WERI-Rb-1 (cell line): ENCODE measurements around the gene TTLL5.

Experiments used
- DNase-seq: peaks from one replicate; pipeline ENCODE4 v3.0.0-alpha.2; 2020
- H3K27ac ChIP-seq: fragments of 250-450 bp; sonication (Bioruptor Pico); 2 replicates; pipeline ENCODE4 v1.5.1; 2020; ENCODE audit warnings: mild to moderate bottlenecking, moderate library complexity
- H3K27me3 ChIP-seq: fragments of 250-450 bp; sonication (Bioruptor Pico); 2 replicates; pipeline ENCODE4 v1.5.1; 2021; ENCODE audit warnings: mild to moderate bottlenecking, low read depth, moderate library complexity; ENCODE audit not compliant: insufficient read depth, severe bottlenecking
- H3K36me3 ChIP-seq: fragments of 250-450 bp; sonication (Bioruptor Pico); 2 replicates; pipeline ENCODE4 v1.5.1; 2020; ENCODE audit warnings: mild to moderate bottlenecking, moderate library complexity
- H3K4me3 ChIP-seq: 2 replicates; pipeline ENCODE4 v1.5.1; 2011; ENCODE audit warnings: low read depth, mild to moderate bottlenecking, control low read depth, low read length
- H3K9me3 ChIP-seq: fragments of 250-450 bp; sonication (Bioruptor Pico); 2 replicates; pipeline ENCODE4 v1.5.1; 2021; ENCODE audit warnings: mild to moderate bottlenecking, moderate library complexity; ENCODE audit not compliant: severe bottlenecking
- TF ChIP-seq, protein P1 (sequence below): IDR thresholded peaks from 2 replicates; pipeline ENCODE4 v1.5.1; 2011; ENCODE audit warnings: low read depth, mild to moderate bottlenecking, control low read depth, inconsistent platforms, low read length

The TTLL5 gene

DNA sequence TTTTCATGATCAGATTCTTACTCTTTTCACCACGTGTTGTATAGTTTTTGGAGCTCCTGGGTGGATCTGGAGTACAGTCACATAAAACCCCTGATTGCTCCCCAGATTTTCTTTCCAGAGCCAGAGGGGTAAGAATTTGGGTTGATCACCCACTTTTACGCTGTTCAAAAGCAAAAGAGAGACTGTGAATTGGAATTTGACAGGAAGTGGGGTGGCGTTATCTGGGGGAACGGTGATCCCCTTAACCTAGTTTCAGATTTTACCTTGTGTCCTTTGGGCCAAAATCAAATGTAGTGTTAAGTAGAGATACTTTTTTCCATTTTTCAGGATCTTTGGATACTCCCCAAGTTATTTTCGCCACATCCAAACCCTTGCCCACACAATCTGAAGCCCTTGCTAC lies 245.2 kb downstream of the TTLL5 start:
- Histone ChIP-seq H3K4me3 (no peak overlapping the region), H3K36me3 (peaks cover 9% of the 10 kb centered on the region), H3K9me3 (no peaks in the 10 kb centered on the region), H3K27me3 (no peaks in the 10 kb centered on the region), H3K27ac (no peak overlapping the region)
- no peak for DNase-seq
- TF ChIP-seq, protein P1, sequence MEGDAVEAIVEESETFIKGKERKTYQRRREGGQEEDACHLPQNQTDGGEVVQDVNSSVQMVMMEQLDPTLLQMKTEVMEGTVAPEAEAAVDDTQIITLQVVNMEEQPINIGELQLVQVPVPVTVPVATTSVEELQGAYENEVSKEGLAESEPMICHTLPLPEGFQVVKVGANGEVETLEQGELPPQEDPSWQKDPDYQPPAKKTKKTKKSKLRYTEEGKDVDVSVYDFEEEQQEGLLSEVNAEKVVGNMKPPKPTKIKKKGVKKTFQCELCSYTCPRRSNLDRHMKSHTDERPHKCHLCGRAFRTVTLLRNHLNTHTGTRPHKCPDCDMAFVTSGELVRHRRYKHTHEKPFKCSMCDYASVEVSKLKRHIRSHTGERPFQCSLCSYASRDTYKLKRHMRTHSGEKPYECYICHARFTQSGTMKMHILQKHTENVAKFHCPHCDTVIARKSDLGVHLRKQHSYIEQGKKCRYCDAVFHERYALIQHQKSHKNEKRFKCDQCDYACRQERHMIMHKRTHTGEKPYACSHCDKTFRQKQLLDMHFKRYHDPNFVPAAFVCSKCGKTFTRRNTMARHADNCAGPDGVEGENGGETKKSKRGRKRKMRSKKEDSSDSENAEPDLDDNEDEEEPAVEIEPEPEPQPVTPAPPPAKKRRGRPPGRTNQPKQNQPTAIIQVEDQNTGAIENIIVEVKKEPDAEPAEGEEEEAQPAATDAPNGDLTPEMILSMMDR, result no peak

DNA sequence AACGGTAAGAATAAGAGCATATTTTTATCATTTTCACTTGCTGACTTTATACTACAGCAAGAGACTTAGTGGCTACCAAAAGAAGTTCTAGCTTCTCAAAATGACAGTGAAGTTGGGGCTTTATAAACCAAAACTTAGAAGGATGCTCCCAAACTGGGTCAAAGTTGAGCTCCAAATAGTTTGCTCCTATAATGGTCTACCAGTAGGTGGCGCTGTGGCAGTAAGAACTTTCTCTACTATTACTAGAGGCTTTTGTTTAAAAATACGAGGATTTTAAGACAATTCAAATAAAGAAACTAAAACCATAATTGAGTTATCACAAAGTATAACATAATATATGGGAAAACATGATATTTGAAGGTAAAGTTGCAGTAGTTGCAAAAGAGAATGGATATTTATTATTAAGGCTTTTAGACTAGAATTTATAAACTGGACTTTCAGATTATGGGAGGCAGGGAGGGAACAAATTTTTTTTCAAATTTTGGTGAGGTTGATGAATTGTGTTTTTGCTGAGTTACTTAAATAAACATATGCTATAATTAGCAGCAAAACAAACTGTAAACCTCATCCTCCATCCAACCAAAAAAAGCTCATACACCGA lies 245.7 kb downstream of the TTLL5 start:
- DNase-seq, result peak; percentile 52
- Histone ChIP-seq H3K36me3 (peaks cover 9% of the 10 kb centered on the region), H3K4me3 (no peak overlapping the region), H3K27ac (no peak overlapping the region), H3K27me3 (no peaks in the 10 kb centered on the region), H3K9me3 (no peaks in the 10 kb centered on the region)
- TF ChIP-seq, protein P1, result peak; percentile 53

DNA sequence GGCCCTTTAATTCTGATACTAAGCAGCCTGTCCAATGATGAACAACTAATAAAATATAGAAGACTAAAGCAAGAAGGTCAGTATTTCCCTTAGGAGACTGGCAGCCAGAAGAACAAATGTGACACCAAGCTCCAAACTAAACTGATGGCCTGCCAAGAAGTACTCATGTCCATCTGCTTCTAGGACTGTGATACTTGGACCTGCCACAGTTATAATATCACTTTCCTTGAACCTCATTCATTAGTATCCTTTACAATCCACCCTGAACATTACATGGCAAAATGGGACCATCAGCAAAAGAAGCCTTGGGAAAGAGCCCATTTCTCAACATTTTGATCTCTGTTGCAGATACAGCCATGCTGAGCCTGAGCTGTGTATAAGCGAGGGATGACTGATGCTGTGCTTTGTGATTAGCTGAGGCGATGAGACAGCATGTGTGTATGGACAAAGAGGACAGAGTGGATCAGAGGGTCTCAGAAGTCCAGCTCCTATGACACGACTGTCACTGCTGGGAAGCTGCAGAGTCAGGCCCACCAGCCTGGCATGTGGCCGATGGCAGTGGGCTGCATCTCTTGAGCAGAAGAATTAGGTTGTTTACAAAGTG lies 246.8 kb downstream of the TTLL5 start:
- TF ChIP-seq, protein P1, result no peak
- H3K27me3 ChIP-seq, result no peaks in the 10 kb centered on the region
- peaks cover 3% of the 10 kb centered on the region; the same call in 1 of the 2 replicates for H3K36me3 ChIP-seq
- H3K9me3 ChIP-seq, result no peaks in the 10 kb centered on the region
- H3K4me3 ChIP-seq, result no peak overlapping the region
- DNase-seq, result no peak
- no peak overlapping the region for H3K27ac ChIP-seq

DNA sequence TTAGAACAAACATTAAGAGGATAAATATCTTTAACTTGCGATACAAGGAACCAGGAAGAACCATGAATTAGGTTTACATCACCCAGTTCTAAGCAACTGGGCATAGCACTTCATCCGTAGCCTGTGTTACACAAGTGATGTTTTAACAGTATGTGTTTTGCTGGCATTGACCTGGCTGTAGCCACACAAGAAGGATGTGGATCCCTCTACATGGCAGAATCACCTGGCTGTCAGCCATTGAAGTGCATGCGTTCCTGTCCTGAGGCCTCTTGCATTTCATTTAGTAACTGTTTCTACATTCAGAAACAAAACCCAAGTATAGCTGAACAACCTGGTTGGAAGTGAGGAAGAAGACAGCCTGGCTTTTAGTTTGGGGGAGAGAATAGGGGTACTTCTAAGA lies 248.6 kb downstream of the TTLL5 start:
- TF ChIP-seq, protein P1, result no peak
- H3K4me3 ChIP-seq, result no peak overlapping the region
- DNase-seq, result no peak
- H3K36me3 ChIP-seq, result peaks cover 3% of the 10 kb centered on the region; the same call in 1 of the 2 replicates
- H3K27ac ChIP-seq, result no peak overlapping the region
- no peaks in the 10 kb centered on the region for H3K9me3 ChIP-seq
- H3K27me3 ChIP-seq, result no peaks in the 10 kb centered on the region

DNA sequence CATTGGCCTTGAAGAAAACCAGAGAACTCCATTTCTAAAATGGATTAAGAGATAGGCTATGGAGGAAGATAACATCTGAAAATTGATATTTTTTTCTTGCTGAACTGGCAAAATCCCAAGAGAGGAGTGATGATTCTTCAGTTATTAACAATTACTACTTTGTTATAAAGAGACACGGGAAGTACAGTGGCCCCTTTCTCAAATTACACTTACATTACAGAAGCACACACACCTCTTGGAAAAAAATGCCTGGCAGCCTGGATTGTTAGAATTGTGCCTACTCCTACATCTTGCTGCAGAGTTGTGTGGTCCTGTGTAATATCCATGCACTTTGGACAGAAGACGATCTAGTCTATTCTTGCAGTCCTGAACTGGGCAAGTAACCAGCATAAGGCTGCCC lies 249.0 kb downstream of the TTLL5 start:
- TF ChIP-seq, protein P1, result no peak
- Histone ChIP-seq H3K4me3 (no peak overlapping the region), H3K27me3 (no peaks in the 10 kb centered on the region), H3K36me3 (peaks cover 3% of the 10 kb centered on the region; the same call in 1 of the 2 replicates), H3K9me3 (no peaks in the 10 kb centered on the region), H3K27ac (no peak overlapping the region)
- no peak for DNase-seq

DNA sequence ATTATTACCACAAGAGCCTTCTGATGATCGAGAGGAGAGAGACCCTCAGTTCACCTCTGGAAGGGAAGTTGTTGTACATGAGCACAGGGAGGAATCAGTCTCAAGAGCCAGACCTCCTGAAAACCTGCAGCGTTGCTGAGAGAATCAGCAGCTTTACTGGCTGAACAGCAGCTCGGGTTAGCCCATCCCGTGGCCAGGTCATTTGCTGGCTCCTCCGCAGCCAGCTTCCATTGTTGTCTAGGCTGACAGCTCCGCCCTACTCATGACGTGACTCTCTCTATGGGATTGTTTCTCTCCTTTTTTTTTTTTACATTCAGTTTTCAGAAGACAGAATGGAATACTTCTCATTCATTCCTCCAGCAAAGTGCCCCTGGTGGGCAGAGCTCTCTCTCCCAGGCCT lies 250.8 kb downstream of the TTLL5 start:
- no peak for DNase-seq
- H3K9me3 ChIP-seq, result no peaks in the 10 kb centered on the region
- TF ChIP-seq, protein P1, result no peak
- H3K4me3 ChIP-seq, result no peak overlapping the region
- no peaks in the 10 kb centered on the region for H3K27me3 ChIP-seq
- H3K27ac ChIP-seq, result no peak overlapping the region
- H3K36me3 ChIP-seq, result no peaks in the 10 kb centered on the region; the same call in 1 of the 2 replicates
